GM23248 (cell line): ENCODE measurements around the gene HNRNPLL.
"Not testable (repeated sequence)": the region's sequence is repeated elsewhere in the genome, so short reads cannot be mapped to it uniquely, and the experiment has no call there.

Source experiments
- EZH2 ChIP-seq: fragments of 200-600 bp; sonication (generic); IDR thresholded peaks from 2 replicates; pipeline ENCODE4 v1.6.1; 2018; ENCODE audit warnings: antibody characterized with exemption, mild to moderate bottlenecking; ENCODE audit not compliant: insufficient read depth, poor library complexity, severe bottlenecking
- EZH2phosphoT487 ChIP-seq: fragments of 200-600 bp; sonication (generic); IDR thresholded peaks from 2 replicates; pipeline ENCODE4 v1.6.1; 2018; ENCODE audit warnings: antibody characterized with exemption, moderate library complexity, mild to moderate bottlenecking, low read depth; ENCODE audit not compliant: insufficient read depth

DNA sequence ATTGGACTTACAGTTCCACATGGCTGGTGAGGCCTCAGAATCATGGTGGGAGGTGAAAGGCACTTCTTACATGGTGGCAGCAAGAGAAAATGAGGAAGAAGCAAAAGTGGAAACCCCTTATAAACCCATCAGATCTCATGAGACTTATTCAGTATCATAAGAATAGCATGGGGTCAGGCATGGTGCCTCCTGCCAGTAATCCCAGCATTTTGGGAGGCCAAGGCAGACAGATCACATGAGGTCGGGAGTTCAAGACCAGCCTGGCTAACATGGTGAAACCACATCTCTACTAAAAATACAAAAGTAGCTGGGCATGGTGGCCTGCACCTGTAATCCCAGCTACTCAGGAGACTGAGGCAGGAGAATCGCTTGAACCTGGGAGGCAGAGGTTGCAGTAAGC, 6.5 kb upstream of the HNRNPLL start:
- not testable (repeated sequence) for TF ChIP-seq EZH2phosphoT487, EZH2
